ENCODE results near the gene PDE3A.
"Not testable (repeated sequence)": the region's sequence is repeated elsewhere in the genome, so short reads cannot be mapped to it uniquely, and the experiment has no call there.

PDE3A gene

DNA sequence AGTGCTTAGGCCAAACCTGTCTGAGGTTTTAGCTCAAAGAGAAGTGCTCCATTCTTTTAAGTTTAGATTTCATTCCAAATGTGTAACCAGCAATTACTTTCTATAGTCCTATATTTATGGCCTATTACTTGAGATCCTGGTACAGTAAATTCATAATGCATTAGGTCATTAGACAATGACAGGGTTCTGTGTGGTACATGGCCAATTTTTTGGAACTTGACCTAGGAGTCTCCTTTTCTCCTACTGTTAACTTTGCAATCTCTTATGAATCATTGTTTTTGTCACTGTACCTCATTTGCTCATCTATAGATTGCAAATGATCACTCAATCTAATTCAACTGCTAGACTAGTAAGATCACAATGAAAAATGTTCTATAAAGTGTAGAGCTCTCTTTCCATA lies 136.7 kb downstream of the PDE3A start:
- DNase-seq = no peak

DNA sequence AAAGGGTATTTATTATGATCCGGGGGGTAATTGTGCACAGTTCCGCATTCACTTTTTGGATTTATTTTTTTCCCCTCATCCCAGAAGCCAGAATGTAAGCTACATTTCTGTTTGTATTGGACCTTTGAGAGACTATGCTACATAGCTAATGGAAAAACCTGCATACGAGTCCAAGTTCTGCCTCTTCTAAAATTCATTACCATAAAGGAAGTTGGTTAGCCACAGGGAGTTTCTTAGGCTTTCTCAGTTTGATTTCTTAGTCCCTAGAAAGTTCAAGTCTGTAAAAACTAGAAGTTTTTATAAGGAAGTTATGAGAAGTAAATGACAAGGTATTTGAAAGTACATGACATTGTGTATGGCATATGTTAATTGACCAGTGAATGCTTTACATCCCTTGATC lies 138.7 kb downstream of the PDE3A start:
- DNase-seq = no peak

DNA sequence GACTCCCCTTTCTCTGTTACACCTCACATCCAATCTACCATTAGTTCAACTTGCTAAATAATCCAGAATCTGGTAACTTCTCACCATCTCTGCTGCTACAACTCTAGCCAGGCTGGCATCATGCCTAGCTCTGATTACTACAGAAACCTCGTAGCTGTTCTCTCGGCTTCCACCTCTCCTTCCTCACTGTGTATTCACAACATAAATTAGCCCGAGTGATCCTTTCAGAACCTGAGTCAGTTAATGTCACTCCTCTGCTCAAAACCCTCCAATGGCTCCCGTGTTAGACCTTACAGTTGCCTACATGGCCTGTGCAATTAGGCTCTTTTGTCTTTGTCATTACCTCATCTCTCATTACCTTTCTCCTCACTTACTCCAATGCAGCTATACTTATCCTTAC lies 139.4 kb downstream of the PDE3A start:
- no peak for DNase-seq

DNA sequence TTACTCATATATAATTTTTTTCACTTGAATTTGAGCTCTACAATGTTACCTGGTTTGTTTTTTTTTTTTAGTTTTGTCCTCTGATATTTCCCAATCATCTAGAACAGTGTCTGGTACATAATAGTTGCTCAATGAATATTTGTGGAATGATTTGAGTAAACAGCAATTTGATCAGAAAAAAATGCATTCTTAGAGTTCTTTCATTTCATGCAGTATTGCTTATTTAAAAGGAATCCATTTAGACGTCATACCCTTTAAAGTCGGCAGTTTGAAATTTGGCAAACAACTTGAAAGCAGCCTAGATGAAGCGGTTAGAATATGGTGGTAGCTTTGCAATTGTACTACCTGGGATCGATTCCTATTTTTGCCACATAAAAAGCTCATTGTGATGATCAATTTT lies 140.0 kb downstream of the PDE3A start:
- no peak for DNase-seq

DNA sequence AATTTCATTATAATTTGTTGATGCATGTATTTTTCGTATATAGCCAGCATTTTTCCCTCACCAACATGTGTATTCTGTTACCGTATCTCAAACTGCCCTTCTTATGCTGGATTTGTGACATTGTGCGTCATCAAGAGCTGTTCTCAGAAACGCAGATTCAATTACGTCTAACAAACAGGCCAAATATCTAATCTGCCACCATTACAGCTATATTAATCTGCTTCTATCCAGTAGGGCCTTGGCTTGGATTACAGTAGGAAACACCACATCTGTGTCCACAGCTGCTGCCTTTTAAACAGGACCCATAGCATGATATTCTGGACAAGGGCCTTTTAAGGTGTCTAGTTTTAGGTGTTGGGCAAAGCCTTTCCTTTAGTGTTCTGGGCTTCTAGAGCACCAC lies 140.6 kb downstream of the PDE3A start:
- no peak for DNase-seq

DNA sequence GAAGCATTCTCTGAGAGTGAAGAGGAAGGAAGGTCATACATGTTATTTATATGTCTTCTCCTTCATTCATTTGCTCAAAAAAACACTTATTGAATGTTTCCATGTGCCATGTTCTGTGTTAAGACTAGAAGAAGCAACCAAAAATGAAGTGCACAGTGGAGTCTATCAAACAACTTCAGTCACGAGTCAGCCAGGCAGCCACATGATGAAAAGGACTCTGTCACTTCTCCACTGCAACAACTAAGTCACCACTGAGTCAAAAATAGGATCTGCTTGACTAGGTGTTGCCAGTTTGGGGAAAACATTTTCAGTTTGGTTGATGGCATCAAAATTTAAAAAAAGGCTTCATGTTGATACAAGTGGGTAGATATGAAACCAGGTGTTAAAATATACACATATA lies 142.5 kb downstream of the PDE3A start:
- no peak for DNase-seq

DNA sequence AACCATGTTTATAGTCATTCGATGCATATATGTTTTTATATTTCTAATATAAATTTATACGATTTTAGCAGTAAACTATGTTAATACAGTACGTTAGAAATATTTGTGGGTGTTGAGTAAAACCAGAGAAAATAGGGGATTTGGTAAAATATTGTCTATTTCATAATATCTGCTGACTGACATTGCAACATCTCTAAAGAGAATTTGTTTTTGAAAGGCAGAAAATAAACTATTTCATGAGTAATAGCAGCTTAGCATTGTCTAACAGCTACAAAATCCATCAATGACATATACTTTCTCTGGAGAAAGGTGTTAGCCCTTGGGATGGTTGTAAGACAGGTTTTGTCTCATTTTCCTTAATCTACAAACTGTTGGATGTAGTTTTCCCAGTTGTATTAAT lies 144.9 kb downstream of the PDE3A start:
- no peak for DNase-seq

DNA sequence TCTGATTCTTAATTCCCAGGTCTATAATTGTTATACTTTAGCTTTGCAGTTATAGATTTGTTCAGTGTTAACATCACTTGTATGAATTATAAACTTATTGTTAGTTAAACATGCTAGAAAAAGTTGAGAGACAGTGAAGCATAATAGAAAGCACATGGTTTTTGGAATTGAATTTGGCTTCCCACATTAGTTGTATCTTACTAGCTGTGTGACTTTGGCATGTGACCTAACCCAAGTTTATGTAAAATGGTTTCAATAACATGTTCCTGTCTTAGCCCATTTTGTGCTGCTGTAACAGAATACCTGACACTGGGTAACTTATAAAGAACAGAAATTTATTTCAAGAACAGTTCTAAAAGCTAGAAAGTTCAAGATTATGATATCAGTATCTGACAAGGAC lies 146.3 kb downstream of the PDE3A start:
- no peak for DNase-seq

DNA sequence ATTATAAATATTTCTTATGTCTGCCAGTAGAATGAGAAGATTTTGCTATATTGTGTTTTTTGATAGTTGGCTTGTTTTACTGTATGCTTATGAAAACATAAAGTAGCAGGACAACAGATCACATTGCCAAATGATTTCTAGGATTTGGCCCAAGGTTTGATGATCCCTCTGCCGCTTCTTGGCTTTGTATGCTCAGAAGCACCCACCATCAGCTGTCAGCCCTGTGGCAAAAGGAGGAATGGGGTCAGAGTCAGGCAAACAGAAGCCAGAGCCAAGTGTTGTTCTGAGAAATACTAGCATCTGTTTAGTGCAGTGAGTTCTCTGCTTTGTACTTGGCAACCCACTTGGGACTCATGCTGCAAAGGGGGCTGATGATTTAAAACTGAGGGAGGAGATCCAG lies 152.2 kb downstream of the PDE3A start:
- DNase-seq = no peak

DNA sequence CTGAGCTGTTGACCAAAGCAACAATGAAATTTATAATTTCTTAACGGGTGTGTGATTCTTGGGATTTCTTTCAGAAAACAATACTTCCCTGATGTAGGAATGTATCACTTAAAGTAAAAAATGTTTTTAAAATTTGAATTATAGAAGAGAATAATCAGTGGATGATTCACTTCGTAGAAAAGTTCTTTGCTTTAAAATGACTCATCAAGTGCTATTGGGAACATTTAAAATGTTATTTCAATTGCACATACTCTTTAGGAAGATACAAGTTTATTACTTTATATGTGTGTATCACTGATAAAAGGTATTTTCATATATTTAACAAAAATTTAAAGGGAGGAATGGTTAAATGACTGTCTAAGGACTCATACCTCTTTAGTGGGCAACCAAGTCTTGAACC lies 155.3 kb downstream of the PDE3A start:
- DNase-seq = no peak

DNA sequence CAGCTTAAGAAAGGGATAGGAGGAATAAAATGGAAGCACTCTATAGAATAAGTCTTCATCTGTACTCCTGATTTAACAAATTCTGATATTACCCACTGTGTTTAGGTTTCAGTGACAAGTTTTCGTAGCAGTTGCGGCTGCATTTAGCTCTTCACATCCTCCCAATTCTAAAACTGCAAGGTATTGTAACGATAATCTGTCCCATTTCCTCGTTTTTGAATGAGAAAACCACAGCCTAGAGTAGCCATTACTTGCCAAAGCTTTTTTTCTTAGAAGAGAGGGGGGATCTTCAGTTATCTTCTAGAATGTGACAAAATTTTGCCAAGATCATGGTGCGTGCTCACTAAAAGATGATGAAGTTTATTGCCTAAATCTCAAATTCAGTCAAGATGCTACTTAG lies 155.8 kb downstream of the PDE3A start:
- no peak for DNase-seq

DNA sequence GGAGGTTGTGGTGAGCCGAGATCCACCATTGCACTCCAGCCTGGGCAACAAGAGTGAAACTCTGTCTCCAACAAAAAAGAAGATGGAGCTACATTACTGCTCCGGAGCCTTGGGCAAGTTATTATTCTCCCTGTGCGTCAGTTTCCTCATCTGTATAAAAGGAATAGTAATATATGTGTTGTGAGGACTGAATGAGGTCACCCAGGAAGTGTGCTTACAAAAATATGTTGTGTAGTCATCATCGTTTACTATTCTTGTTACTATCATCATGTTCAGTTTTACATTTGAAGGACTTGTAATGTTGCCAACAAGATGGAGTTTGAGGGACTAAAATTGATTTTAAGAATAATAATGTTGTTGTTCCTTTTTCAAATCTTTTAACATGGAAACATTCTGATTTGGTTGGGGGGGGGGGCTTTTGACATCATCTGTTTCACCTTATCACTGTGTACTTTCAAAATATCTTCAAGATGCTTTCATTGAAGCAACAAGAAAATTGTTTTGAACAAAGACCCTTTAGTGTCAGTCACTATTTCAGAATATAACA lies 156.8 kb downstream of the PDE3A start:
- no peak for DNase-seq

DNA sequence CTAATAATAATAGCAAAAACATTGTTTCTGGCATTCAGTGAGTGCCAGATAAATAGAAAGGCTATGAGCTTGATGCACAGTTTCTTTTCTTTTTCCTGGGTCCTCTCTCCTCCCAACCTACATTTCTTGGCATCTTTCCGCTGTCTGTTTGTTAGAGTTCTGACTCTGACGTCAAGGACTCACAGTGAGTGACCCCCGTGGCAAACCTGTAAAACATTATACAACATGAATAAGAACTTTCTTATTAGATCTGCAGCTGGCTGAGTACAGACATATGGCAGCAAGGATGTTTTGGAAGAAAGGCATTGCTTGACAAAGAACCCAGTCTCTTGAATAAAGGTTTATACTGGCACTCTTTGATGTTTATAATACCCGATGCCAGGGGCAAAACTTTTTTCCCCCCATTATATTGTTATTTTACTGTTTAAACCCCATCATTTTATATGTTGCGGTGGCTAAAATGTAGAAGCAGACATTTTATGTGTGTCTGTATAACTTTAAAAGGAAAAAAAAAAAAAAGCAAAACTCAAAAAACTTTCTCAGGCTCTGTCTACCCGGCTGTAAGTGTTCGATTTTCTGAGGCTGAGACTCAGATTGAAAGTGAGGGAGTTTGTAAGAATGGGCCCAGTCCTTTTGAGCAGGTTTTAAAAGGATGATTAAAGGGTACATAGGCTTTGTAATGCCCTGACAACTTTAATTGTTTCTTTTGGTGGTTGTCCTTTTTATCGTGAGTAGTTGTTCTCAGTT lies 159.3 kb downstream of the PDE3A start:
- no peak for DNase-seq

DNA sequence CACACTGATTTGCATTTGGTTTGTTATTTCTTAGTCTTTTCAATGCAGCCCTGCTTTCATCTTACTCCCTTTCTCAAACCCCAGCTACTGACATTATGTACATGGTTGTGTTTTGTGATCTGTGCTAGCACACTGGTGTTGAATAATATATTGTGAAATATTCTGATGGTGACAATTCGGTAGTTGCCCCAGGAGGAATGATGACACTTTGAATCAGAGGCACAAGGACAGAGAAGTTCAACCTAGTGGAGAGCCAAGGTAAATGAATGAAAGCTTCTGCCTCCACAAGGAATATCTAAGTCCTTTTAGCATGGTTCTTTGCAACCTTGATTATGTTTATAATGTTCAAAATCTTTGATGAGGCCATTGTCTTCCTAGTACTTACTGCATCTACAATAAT lies 159.9 kb downstream of the PDE3A start:
- DNase-seq = no peak

DNA sequence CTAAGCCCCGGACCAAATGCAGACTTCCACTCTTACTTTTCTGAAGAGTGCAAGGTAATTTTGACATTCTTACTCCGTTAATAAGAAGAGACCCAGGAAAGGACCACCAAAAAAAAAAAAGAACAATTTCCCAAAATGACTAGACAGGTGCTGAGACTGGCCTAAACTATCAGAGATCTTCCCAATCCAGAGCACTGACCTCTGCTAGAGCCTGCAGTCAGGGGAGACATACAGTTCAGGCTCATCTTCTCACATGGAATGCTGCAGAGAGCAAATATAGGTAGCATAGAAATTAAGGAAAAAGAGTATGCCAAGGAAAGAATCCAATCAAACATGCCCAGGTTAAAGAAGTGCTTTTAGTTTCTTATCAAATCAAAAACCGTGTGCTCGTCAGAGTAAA lies 177.9 kb downstream of the PDE3A start:
- DNase-seq = no peak

DNA sequence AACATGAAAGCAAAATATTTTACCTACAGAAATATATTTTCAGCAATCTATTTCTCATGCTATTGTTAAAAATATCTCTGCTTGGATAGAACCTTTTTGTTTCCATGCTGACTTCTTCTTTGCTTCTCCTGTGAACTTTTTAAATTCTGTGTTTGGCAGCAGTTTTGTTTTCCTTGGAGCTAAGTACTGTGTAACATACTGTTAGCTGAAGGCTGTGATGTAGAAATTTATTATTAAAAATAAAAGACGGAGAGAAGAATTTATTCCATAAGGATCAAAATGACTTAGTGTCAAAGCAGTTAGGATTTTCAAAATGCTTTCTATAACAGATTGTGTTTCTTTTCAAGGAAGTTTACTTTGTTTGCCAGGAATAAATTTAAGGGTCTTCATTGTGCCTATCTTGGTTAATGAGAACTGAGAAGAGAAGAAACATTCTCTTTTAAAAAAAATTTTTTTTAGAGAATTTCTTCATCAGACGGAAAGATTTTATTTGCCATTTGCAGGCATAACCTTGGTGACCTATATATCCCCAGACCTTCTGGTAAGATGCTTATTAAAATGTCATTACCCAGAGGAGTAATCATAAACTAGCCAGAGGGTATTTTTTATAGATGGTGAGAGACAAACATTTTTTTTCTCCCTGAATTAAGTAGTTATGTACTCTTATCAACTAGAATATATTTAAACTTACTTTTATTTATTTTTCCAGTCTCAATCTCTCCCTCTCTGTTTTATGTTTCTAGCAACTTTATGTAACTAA lies 179.7 kb downstream of the PDE3A start:
- no peak for DNase-seq

DNA sequence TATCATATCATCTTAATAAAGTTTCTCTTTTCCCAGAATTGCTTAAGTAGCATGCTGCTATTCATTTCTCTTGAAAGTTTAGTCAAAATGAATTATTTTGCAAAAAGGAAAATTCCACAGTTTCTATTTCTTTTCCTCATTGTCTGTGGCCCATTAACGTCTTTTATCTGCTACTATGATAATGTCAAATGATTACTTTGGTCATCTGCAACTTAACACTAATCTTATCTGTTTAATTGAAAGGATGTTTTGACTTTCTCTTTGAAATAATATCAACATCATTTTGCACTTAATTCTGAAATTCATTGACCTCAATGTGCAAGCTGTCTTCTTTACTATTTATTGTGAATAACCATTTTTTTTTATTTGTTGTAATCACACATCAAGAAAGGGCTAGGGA lies 180.3 kb downstream of the PDE3A start:
- DNase-seq = no peak

DNA sequence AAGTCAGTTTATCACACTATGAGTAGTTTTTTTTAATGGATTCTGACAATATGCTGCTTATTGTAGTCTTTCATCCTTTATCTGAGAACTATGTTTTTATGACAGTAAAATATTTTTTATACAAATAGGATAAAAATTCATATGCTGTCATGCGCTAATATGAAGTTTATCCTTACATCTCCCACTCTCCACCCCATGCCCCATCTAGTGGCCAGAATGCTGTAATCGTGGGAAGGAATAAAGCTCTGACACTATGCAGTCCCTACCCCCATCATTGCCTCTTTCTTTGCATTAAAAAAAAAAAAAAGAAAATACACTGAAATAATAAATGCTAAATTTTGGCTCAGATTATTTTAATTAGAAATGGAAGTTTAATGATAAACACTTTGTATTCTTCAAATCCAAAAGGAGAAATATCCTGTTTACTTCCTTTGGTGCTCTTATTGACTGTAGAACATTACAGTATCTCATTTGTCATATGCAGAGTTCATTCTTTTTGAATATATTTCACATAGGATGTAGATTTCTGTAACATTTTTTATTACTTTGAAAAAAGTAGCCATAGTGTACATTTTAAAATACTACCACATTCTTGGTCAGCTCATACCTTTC lies 180.9 kb downstream of the PDE3A start:
- DNase-seq = no peak

DNA sequence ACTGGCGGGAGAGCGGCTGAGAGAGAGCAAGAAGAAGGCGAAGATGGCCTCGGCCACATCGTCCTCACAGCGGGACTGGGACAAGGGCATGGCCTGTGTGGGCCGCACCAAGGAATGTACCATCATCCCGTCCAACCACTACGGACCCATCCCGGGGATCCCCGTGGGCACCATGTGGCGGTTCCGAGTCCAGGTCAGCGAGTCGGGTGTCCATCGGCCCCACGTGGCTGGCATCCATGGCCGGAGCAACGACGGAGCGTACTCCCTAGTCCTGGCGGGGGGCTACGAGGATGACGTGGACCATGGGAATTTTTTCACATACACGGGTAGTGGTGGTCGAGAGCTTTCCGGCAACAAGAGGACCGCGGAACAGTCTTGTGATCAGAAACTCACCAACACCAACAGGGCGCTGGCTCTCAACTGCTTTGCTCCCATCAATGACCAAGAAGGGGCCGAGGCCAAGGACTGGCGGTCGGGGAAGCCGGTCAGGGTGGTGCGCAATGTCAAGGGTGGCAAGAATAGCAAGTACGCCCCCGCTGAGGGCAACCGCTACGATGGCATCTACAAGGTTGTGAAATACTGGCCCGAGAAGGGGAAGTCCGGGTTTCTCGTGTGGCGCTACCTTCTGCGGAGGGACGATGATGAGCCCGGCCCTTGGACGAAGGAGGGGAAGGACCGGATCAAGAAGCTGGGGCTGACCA lies 183.6 kb downstream of the PDE3A start:
- DNase-seq = not testable (repeated sequence)

DNA sequence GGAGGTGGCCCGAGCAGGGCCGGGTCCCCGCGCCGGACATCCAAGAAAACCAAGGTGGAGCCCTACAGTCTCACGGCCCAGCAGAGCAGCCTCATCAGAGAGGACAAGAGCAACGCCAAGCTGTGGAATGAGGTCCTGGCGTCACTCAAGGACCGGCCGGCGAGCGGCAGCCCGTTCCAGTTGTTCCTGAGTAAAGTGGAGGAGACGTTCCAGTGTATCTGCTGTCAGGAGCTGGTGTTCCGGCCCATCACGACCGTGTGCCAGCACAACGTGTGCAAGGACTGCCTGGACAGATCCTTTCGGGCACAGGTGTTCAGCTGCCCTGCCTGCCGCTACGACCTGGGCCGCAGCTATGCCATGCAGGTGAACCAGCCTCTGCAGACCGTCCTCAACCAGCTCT lies 184.2 kb downstream of the PDE3A start:
- not testable (repeated sequence) for DNase-seq

DNA sequence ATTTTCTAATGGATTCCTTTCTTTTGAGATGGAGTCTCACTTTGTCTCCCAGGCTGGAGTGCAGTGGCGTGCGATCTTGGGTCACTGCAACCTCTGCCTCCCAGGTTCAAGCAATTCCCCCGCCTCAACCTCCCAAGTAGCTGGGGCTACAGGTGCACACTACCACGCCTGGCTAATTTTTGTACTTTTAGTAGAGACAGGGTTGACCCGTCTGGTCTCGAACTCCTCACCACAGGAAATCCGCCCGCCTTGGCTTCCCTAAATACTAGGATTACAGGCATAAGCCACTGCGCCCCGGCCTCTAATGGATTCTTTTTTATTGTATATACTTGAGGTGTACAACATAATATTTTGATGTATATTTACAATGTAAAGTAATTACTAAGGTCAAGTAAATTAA lies 186.7 kb downstream of the PDE3A start:
- no peak for DNase-seq

DNA sequence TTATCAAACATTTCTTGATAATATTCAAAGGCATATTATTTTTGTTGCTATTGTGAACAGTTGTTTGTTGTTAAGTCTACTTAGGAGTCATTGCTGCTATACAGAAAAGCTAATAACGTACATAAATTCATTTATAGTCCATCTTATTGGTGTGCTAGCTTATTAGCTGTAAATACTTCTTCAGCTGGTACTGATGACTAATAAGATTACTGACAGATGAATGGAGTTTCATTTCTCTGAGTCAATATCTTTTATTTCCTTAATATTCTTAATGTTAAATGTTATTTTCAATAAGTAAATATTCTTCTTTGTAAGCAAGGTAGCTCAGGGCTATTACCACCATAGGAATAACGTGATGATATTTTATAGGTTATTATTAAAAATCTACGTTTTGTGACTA lies 187.4 kb downstream of the PDE3A start:
- DNase-seq = no peak

DNA sequence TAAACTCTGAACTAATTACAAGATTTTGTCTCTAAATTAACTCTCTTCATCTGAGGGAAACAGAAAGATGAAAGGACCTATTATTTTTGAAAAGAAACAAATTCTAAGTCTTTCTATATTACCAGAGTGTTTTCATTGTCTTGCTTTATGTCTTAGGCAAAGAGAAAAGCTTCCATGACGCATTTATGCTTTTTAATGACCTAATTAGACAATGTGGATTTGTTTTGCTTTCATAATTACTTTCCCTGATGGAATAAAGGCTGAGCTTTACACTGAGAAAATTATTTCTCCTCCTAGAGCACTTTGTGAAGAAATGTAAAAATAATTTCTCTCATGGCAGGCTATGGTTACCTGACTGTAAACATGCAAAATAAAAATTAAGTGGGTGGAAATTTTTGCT lies 188.8 kb downstream of the PDE3A start:
- no peak for DNase-seq
